Activated CD4-positive, alpha-beta memory T cell treated with anti-CD3 and anti-CD28 coated beads, Interleukin-2, amount 10 ng/mL, durations not matched to agents 7 days and 5 days (primary cell): Measurements from ENCODE around the gene BICDL2. TPM values are rescaled to one million over a fixed set of nuclear protein-coding genes. Genes with fewer than 3 reads are reported as not detected.

Experiments
- CTCF ChIA-PET: fragments of 350-600 bp; sonication (Branson Sonifier 250); formaldehyde crosslinking; loops from one replicate; lab custom pipeline; 2021; ENCODE audit warnings: antibody characterized with exemption, inconsistent platforms; lab: Charles Lee
- POLR2A ChIA-PET: fragments of 350-600 bp; sonication (Branson Sonifier 250); formaldehyde crosslinking; loops from one replicate; lab custom pipeline; 2021; ENCODE audit warnings: antibody characterized with exemption; lab: Charles Lee
- DNase-seq: peaks from one replicate; pipeline ENCODE4 v3.0.0-alpha.2; 2020
- H3K27ac Mint-ChIP-seq: one replicate; pipeline ENCODE4 v1.8.0; 2021; ENCODE audit warnings: mild to moderate bottlenecking, mixed read lengths
- H3K27me3 Mint-ChIP-seq: one replicate; pipeline ENCODE4 v1.8.0; 2021; ENCODE audit warnings: mixed read lengths
- H3K36me3 Mint-ChIP-seq: one replicate; pipeline ENCODE4 v1.8.0; 2021; ENCODE audit warnings: low read depth, mixed read lengths
- H3K4me1 Mint-ChIP-seq: one replicate; pipeline ENCODE4 v1.8.0; 2021; ENCODE audit warnings: mixed read lengths
- H3K4me3 Mint-ChIP-seq: one replicate; pipeline ENCODE4 v1.8.0; 2021; ENCODE audit warnings: mild to moderate bottlenecking, mixed read lengths
- H3K9me3 Mint-ChIP-seq: one replicate; pipeline ENCODE4 v1.8.0; 2021; ENCODE audit warnings: mixed read lengths
- total RNA-seq, 2 experiments: library from RNA; stranded (reverse); gene quantifications; one replicate each; pipeline ENCODE4 v1.2.3, GENCODE V29; 2021

BICDL2 gene
- total RNA-seq, 2 experiments from 2014 or later = 1.4 to 1.9 TPM

DNA sequence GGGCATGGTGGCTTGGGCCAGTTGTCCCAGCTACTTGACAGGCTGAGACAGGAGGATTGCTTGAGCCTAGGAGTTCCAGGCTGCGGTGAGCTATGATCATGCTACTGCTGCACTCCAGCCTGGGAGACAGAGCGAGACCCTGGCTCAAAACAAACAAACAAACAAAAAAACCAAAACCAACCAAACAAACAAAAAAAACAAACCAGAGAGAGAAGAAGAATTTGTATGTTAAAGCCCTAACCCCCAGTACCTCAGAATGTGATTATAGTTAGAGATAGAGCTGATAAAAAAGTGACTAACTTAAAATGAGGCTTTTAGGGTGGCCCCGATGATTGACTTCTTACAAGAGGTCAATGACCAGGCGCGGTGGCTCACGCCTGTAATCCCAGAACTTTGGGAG lies 8.0 kb upstream of the BICDL2 start:
- H3K27ac Mint-ChIP-seq = peak overlapping the region; percentile 57

DNA sequence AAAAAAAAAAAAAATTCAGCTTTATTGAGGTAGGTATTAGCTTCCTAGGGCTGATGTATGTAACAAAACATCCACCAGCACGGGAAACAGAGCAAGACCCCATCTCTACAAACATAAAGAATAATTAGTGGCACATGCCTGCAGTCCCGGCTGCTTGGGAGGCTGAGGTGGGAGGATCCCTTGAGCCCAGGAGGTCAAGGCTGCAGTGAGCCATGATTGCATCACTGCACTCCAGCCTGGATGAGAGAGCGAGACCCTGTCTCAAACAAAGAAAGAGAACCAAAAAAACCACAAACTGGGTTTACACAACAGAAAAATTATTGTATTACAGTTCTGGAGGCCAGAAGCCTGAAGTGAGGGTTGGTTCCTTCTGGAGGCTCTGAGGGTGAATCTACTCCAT lies 5.6 kb upstream of the BICDL2 start:
- Mint-ChIP-seq H3K9me3 (no peaks in the 10 kb centered on the region), H3K36me3 (peaks cover 11% of the 10 kb centered on the region), H3K27ac (no peak overlapping the region), H3K27me3 (peaks cover 48% of the 10 kb centered on the region), H3K4me1 (peaks cover 28% of the 10 kb centered on the region), H3K4me3 (no peak overlapping the region)
- CTCF ChIA-PET = interaction anchor here (0.8 to 3.2 kb wide), 6 partner anchors 10 to 89 kb away, joined by 3 to 40 read pairs (median 6); no protein-coding TSS in a partner anchor
- POLR2A ChIA-PET = interaction anchor here (0.7 to 5.2 kb wide), 5 partner anchors 11 to 33 kb away, joined by 3 to 58 read pairs (median 3); partner anchors contain the start of gene IL32
- no peak for DNase-seq

More for the DNA sequence above, 8.0 kb upstream of the BICDL2 start:
- Mint-ChIP-seq H3K36me3 (peaks cover 29% of the 10 kb centered on the region), H3K9me3 (no peaks in the 10 kb centered on the region), H3K4me3 (peak overlapping the region; percentile 85), H3K27me3 (peaks cover 27% of the 10 kb centered on the region), H3K4me1 (peaks cover 46% of the 10 kb centered on the region)
- DNase-seq = no peak
- CTCF ChIA-PET = interaction anchor here (1.0 to 2.6 kb wide), 6 partner anchors 11 to 83 kb away, joined by 4 to 15 read pairs (median 11); no protein-coding TSS in a partner anchor
- POLR2A ChIA-PET = interaction anchor here (0.6 to 8.7 kb wide), 8 partner anchors 12 to 472 kb away, joined by 3 to 65 read pairs (median 20); partner anchors contain the start of gene IL32

DNA sequence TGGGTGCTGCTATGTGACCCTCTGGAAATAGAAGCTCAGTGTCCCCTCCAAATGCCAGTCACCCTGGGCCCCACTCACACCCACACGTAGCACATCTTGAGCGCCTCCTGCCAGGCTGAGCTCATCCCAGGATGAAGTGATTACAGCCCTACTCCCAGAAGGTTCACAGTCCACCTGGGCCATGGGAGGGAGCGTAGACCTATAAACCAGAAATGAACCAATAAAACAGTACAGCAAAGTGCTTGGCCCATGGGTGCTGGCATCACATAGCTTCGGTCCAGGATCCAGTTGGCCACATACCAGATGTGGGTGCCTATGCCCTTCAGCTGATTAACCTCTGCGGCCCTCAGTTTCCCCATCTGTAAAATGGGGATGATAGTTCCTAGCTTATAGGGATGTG lies 2.2 kb upstream of the BICDL2 start:
- POLR2A ChIA-PET = interaction anchor here (0.8 to 2.4 kb wide), 7 partner anchors 10 to 20 kb away, joined by 3 to 9 read pairs (median 5); partner anchors contain the start of genes HCFC1R1 and TNFRSF12A
- no peak overlapping the region for H3K4me3 Mint-ChIP-seq
- H3K27ac Mint-ChIP-seq = no peak overlapping the region
- no peaks in the 10 kb centered on the region for H3K36me3 Mint-ChIP-seq
- DNase-seq = no peak
- CTCF ChIA-PET = interaction anchor here (0.7 to 3.6 kb wide), 5 partner anchors 9 to 130 kb away, joined by 3 to 20 read pairs (median 3); no protein-coding TSS in a partner anchor
- no peaks in the 10 kb centered on the region for H3K9me3 Mint-ChIP-seq
- peaks cover 52% of the 10 kb centered on the region for H3K27me3 Mint-ChIP-seq
- peaks cover 18% of the 10 kb centered on the region for H3K4me1 Mint-ChIP-seq

DNA sequence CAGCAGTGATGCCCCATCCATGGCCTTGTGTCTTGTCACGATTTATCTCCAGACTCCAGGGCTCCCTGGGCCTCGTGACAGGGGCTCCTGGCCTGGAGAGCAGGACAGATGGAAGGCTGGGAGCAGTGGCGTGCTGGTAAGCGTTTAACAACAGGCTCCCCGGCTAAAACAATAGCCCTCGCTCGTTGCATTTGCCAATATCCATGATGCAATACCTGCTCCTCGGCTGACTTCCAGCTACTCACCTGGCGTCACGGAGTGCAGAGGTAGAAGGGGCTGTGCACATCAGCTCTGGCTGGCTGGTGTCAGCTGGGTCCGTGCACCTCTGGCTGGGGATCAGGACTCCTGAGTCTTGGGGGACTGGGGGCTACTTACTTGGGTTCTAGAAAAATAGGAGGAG lies 1.5 kb upstream of the BICDL2 start:
- ChIA-PET POLR2A (interaction anchor here (1.2 to 2.4 kb wide), 5 partner anchors 9 to 18 kb away, joined by 4 to 9 read pairs (median 5); partner anchors contain the start of genes HCFC1R1 and TNFRSF12A), CTCF (interaction anchor here (0.6 to 3.6 kb wide), 6 partner anchors 10 to 130 kb away, joined by 3 to 20 read pairs (median 3); no protein-coding TSS in a partner anchor)
- H3K9me3 Mint-ChIP-seq = no peaks in the 10 kb centered on the region
- H3K36me3 Mint-ChIP-seq = no peaks in the 10 kb centered on the region
- H3K4me1 Mint-ChIP-seq = peaks cover 15% of the 10 kb centered on the region
- no peak for DNase-seq
- H3K27me3 Mint-ChIP-seq = peaks cover 54% of the 10 kb centered on the region
- H3K27ac Mint-ChIP-seq = no peak overlapping the region
- no peak overlapping the region for H3K4me3 Mint-ChIP-seq

DNA sequence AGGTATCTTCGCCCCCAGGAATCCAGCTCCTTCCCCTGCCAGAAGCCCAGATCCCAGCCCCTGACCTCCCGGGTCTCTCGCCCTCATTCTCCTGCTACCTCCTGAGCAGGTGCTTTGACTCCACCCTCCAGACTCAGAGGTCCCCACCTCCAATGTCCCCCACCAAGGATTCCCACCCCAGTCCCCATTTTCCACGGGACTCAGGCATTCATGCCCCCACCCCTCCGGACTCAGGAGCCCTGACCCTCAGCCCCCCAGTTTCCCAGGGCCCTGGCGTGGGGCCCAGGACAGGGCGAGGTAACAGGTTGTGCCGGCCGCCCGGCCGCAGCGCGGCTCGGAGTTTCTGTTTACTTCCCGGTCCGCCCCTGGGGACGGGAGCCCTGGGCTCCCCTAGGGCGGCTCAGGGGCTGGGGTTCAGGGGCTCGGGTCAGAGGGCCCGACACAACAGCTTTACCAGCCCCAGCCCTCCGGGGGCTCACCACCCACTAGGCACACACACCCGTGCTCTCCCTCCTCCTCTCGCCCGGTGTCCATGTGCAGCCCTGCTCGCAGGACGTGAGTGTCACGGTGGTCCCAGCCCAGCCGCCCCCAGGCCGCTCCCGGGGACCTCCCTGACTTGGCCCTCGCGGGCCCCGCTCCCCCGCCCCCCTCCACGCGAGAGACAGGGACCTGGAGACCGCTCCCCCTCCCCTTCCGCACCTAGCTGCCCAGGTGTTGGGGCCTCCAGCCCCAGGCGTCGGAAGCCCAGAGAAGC lies 595 bp downstream of the BICDL2 start:
- H3K27me3 Mint-ChIP-seq = peaks cover 68% of the 10 kb centered on the region
- POLR2A ChIA-PET = interaction anchor here (1.3 to 9.3 kb wide), 3 partner anchors 8 to 23 kb away, joined by 6 to 72 read pairs (median 58); partner anchors contain the start of gene MMP25
- H3K9me3 Mint-ChIP-seq = no peaks in the 10 kb centered on the region
- no peak overlapping the region for H3K27ac Mint-ChIP-seq
- CTCF ChIA-PET = interaction anchor here (0.9 to 10.4 kb wide), 6 partner anchors 8 to 94 kb away, joined by 3 to 209 read pairs (median 12); partner anchors contain the start of gene ZNF213
- H3K4me1 Mint-ChIP-seq = peaks cover 24% of the 10 kb centered on the region
- no peaks in the 10 kb centered on the region for H3K36me3 Mint-ChIP-seq
- DNase-seq = no peak
- no peak overlapping the region for H3K4me3 Mint-ChIP-seq

DNA sequence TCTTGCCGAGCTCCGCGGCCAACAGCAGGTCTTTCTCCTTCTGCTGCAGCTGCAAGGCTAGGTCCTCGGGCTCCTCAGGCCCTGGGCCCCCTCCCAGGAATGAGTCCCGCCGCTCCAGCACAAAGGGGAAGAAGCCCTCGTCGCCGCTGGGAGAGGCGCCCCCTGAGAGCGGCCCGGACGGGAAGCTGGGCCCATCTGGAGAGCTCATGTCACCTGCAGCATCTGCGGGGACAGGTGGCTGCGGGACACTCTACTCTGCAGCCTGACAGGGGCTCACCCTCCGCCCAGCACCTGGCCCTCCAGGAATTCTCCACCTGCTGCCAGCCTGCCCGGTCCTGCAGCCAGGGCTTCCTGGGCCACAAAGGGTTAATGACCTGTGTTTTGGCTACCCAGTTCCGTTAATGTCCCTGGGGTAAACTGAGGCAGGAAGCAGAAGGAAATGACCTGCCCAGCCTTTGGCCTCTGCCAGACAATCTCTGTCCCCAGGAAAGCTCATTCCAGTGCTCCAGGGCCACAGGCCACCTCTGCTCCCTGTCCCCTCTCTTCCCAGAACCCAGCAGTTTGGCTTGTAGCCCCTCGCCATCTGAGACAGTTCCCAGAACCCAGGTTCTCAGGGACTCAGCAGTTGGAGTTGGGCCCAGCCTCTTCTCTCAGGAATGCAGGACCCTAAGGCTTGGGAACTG lies 1.3 kb downstream of the BICDL2 start:
- H3K27me3 Mint-ChIP-seq = peaks cover 69% of the 10 kb centered on the region
- ChIA-PET POLR2A (interaction anchor here (0.8 to 9.3 kb wide), 5 partner anchors 8 to 100 kb away, joined by 3 to 72 read pairs (median 6); partner anchors contain the start of genes MMP25 and ZNF213), CTCF (interaction anchor here (1.2 to 10.4 kb wide), 7 partner anchors 12 to 95 kb away, joined by 3 to 209 read pairs (median 6); partner anchors contain the start of genes CLDN6, HCFC1R1, THOC6 and TNFRSF12A)
- H3K4me3 Mint-ChIP-seq = no peak overlapping the region
- no peak overlapping the region for H3K27ac Mint-ChIP-seq
- no peaks in the 10 kb centered on the region for H3K9me3 Mint-ChIP-seq
- H3K36me3 Mint-ChIP-seq = no peaks in the 10 kb centered on the region
- H3K4me1 Mint-ChIP-seq = peaks cover 24% of the 10 kb centered on the region
- no peak for DNase-seq

DNA sequence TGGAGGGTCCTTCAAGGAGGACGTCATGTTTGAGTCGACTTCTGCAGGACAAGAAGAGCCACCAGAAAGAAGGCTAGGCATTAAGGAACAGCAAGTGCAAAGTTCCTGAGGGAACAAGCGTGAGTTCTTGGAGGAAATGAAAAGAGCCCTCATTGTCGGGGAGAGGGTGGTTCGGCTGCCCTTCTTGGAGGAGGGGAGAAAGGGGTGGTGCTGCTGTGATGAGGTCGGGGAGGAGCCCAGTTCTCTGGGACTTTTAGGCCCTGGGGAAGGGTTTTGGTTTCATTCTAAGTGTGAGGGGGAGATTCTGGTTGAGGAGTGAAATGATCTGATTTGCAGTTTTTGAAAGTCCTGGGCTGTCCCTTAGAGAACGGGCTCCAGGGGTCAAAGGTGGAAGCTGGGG lies 4.1 kb downstream of the BICDL2 start:
- Mint-ChIP-seq H3K36me3 (no peaks in the 10 kb centered on the region), H3K9me3 (no peaks in the 10 kb centered on the region), H3K4me1 (peaks cover 44% of the 10 kb centered on the region), H3K27me3 (peaks cover 61% of the 10 kb centered on the region), H3K27ac (no peak overlapping the region), H3K4me3 (no peak overlapping the region)
- ChIA-PET POLR2A (interaction anchor here (1.1 to 9.3 kb wide), 6 partner anchors 9 to 43 kb away, joined by 3 to 72 read pairs (median 4); partner anchors contain the start of genes HCFC1R1, IL32, MMP25 and THOC6), CTCF (interaction anchor here (1.0 to 10.4 kb wide), 13 partner anchors 10 to 118 kb away, joined by 3 to 209 read pairs (median 15); partner anchors contain the start of genes CLDN6, HCFC1R1, MMP25 and PKMYT1)
- DNase-seq = no peak

DNA sequence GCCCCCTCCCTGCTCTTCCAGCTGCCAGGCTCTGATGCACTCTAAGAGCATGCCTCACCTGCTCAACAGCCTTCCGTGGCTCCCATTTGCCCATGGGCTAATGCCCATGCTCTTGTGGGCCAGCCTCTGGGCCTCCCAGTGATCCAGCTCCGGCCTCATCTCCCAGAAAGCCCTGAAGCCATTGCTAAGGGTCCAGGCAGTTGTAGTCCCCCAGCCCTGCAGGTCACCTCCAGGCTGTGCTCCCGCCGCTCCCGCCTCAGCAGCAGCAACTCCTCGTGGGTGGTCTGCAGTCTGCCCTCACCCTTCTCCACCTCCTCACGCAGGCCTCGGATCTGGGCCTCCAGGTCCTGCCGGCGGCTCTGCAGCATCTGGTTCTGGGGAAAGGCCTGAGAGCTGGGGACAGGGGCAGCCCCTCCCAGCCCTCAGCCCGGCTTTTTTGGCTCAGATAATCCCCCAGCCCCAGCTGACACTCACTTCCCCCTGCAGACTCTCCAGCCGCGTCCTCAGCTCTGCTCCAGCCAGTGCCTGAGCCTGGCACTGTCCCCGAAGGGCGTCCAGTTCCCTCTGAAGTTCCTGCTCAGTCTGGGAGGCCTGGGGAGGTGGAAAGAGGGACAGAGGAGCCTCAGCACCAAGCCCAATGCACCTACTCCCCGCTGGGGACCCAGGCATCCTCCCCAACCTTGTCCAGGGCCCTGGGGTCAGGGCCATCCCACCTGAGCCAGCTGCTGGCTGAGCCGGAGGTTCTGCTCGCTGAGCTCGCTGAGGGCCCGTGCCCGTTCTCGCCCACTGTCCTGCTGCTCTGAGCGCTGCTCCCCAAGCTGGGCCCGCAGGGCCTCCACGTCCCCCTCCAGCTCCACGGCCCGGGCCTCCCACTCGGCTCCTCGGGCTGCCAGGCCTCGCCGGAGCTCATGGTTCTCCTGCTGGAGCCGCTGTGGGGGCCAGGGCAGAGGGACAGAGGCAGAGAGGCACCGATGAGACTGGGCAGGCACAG lies 6.2 kb downstream of the BICDL2 start:
- peak overlapping the region; percentile 67 for H3K27ac Mint-ChIP-seq
- no peaks in the 10 kb centered on the region for H3K9me3 Mint-ChIP-seq
- H3K4me3 Mint-ChIP-seq = peak overlapping the region; percentile 69
- peaks cover 14% of the 10 kb centered on the region for H3K36me3 Mint-ChIP-seq
- H3K4me1 Mint-ChIP-seq = peaks cover 42% of the 10 kb centered on the region
- H3K27me3 Mint-ChIP-seq = peaks cover 49% of the 10 kb centered on the region
- POLR2A ChIA-PET = interaction anchor here (0.9 to 9.3 kb wide), 13 partner anchors 10 to 128 kb away, joined by 3 to 72 read pairs (median 11); partner anchors contain the start of genes MMP25, PKMYT1, TNFRSF12A and ZNF213
- DNase-seq = no peak
- CTCF ChIA-PET = interaction anchor here (1.1 to 10.4 kb wide), 15 partner anchors 9 to 1704 kb away, joined by 4 to 209 read pairs (median 15); partner anchors contain the start of genes CLDN6, DNAAF8, HCFC1R1 and THOC6

DNA sequence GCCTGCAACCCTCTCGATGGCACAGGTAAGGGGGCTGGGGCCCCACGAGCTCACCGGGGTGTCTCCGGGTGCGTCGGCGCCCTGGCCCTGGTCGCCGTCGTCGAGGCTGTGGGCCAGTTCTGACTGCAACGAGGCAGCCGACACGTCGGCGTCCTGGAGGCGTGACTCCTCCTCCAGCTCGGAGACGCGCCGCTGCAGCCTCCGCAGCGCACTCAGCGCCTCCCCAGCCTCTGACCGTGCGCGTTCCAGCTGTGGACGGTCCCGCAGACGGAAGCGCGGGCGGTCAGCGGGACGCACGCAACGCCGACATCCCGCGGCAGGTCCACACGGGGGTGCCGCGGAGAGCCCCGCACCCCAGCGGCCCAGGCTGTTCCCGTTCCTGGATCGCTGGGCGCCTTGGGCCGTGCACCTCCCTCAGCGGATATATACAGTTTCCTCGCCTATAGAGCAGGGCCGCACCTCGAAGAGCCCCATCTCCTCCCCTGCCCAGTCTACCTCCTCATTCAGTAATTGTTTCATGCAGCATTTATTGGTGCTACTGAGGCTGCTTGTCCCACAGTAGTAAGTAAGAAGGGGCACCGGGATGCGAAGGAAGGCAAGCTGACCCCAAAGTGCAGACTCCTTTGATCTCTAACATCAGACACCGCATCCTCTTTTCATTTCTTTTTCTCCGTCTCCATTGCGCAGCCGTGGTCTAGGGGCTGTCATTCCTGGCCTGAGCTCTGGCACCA lies 7.1 kb downstream of the BICDL2 start:
- DNase-seq = peak; percentile 75
- Mint-ChIP-seq H3K4me1 (peaks cover 46% of the 10 kb centered on the region), H3K4me3 (peak overlapping the region; percentile 69), H3K27ac (peak overlapping the region; percentile 67), H3K36me3 (peaks cover 14% of the 10 kb centered on the region), H3K27me3 (peaks cover 41% of the 10 kb centered on the region), H3K9me3 (no peaks in the 10 kb centered on the region)
- ChIA-PET POLR2A (interaction anchor here (0.7 to 9.3 kb wide), 14 partner anchors 9 to 129 kb away, joined by 3 to 72 read pairs (median 10); partner anchors contain the start of genes IL32, MMP25, PKMYT1 and TNFRSF12A), CTCF (interaction anchor here (1.0 to 10.4 kb wide), 12 partner anchors 9 to 119 kb away, joined by 3 to 209 read pairs (median 24); partner anchors contain the start of genes CLDN6, HCFC1R1, IL32 and THOC6)

DNA sequence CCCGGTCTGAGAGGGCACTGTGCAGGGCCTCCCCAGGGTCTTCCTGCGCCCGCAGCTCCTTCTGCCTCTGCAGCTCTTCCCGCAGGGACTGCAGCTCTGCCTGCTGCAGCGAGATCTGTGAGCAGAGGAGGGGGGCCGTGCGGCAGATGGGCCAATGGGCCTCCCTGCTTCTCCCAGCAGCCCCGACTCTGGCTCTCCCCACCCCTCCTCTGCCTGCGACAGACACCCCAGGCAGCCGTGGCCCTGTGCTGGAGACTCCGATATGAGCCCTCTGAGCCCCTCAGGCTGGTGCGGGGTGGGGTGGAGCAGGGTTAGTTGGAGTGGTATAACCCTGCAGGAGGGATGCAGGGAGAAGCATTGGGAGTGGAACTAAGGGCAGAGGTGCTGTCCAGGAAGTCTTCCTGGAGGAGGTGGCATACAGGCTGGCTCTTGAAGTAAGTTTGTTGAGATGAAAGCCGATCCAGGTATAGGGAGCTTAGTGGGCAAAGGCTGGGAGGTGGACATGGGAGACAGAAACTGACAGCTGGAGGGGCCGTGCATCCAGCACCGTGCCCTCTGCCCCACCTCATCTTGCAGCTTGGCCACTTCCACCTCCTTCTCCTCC lies 7.9 kb downstream of the BICDL2 start:
- Mint-ChIP-seq H3K4me1 (peaks cover 47% of the 10 kb centered on the region), H3K36me3 (peaks cover 16% of the 10 kb centered on the region), H3K27me3 (peaks cover 38% of the 10 kb centered on the region), H3K4me3 (peak overlapping the region; percentile 69), H3K9me3 (no peaks in the 10 kb centered on the region), H3K27ac (no peak overlapping the region)
- ChIA-PET CTCF (interaction anchor here (0.7 to 10.4 kb wide), 27 partner anchors 8 to 159 kb away, joined by 3 to 209 read pairs (median 6); partner anchors contain the start of genes BICDL2, CLDN6, HCFC1R1 and IL32), POLR2A (interaction anchor here (0.7 to 9.3 kb wide), 20 partner anchors 8 to 130 kb away, joined by 3 to 72 read pairs (median 6); partner anchors contain the start of genes IL32, MMP25, PAQR4 and PKMYT1)
- no peak for DNase-seq
